ENCODE measurements around the gene HIPK2.

Gene HIPK2

DNA sequence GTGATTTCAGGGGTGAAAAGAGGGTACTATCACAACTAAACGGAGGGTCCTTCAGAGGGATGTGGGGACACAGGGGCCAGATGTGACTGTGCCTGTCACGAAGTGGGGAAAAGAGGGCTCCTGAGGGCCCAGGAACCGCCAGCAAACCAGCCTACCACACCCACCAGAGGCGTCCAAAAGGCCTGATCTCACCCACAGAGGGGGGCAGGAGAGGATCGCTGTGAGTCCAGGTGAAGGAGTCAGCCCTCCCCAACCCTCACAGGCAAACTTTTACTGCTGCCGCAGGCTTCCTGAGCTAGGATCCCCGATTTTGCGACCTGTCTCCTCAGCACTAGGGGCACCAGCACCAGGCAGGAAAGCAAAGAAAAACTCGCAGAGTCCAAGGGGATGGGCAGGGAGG is 64.7 kb downstream of the HIPK2 start:
- no peak for DNase-seq

DNA sequence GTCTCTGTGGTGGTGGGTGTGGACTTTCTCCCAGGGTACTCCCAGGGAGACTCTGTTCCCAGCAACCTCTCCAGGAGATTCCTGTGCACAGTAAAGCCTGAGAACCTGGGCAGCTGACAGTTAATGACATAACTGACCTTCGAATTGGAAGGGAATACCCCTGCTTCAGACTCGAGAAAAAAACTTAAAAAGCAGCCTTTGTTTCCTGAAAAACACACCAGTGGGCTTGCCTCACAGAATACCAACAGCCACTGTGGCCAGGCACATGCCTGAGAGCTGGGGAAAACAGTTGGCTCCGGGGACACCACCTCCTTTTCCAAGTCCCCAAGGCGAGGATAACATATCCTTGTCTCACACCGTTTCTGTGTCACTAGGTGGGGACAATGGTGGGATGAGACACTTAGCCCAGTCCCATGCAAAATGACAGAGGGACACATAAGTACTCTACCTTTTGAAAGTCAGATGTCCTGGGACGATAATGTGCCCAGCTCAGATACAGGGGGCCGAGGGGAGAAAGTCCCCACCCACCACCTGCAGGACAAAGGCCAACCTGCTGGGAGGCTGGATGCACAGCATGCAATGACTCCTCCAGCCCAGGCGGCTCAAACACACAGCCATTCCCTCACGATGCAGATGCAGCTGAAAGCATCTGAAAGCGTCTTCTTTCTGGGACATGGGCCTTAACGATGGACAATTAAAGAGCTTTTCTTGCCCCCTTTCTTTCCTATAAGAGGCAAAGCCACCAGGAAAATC is 65.6 kb downstream of the HIPK2 start:
- no peak for DNase-seq

DNA sequence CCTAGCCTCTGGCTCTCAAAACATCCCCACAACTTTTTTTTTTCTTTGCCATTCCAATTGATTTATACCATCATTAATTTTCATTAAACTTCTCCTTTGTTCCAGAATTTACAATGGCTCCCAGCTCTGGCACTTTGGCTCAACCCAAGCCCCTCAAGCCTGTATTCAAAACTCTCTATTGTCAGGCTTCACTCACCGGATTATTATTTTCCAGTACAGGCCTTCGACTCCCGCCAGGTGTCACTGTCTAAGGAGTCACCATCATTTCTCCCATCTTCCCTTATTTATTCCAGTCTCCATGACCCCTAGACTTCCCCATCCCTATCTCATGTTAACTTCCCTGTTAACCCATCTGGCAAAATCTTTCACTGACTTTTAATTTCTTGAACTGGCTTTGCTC is 67.8 kb downstream of the HIPK2 start:
- DNase-seq = no peak

DNA sequence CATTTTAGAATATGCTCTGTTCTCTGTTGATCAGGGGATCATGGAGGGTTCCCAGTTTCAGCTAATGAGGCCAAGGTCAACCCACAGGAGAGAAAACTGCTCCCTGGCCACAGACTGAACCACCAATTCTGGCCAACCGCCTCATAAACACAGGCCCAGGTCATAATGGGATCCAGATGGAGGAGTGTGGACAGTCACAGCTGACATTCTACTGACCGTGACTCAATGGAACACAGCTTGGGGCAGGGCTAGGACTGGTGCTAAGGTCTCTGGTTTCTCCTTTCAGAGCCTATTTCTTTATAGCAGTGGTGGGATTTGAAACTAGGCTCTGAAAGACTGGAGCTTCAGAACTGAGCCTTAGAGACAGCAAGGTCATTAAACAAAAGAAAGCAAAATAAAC is 68.3 kb downstream of the HIPK2 start:
- no peak for DNase-seq

DNA sequence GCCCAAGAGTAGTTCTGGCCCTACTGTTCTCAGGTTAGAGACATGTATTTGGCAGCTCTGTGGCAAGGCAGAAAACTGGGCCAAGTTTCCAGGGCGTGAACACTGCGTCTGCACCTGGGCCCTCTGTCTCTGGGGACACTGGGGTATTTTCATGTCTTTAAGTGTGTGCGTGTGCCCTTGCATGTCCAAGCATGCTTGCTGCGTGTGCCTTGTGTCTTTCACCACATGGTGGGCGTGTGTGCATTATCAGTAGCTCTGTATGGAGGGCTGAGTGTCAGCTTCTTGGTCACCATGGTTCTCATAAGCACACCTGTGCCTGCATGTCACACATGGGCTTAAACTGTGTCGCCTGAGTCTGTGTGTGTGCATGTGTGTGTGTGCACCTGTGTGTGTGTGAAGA is 69.3 kb downstream of the HIPK2 start:
- DNase-seq = no peak

DNA sequence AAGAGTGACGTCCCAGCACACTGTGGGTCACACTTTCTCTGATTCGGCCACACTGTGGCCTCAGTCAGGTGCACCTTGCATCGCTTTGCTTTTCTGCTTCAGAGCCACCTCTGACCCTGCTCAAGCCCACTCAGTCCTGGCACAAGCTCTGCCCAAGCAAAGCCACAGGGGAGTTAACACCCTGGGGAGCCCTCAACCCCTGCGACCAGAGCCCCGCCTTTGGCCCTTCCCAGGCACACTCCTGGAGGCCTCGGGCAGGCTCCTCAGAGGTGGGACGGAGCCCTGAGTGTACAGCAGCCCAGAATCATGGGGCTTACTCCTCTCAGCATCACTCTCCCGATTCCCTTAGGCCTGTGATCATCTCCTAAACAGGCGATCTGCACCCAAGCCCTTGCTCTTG is 71.0 kb downstream of the HIPK2 start:
- DNase-seq = no peak

DNA sequence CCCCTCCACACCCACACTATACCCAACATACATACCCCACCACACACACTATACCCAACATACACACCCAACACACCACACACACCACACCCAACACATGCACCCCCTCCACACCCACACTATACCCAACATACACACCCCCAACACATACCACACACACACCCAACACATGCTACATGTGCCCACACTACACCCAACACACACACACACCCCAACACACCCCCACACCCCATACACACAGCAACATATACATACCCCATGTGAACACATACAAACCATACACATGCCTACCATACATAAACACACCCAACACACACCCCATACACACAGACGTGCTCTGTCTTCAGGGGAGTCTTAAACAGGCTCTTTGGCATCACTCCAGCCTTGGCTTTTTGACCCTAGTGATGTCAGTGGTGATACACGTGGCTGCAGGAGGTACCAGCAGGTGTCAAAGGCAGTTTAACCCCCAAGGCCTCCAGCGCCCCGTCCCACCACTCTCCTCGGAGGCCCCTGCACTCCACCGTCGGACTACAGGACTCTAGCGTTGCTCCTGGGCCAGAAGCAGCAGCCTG is 73.4 kb downstream of the HIPK2 start:
- no peak for DNase-seq

DNA sequence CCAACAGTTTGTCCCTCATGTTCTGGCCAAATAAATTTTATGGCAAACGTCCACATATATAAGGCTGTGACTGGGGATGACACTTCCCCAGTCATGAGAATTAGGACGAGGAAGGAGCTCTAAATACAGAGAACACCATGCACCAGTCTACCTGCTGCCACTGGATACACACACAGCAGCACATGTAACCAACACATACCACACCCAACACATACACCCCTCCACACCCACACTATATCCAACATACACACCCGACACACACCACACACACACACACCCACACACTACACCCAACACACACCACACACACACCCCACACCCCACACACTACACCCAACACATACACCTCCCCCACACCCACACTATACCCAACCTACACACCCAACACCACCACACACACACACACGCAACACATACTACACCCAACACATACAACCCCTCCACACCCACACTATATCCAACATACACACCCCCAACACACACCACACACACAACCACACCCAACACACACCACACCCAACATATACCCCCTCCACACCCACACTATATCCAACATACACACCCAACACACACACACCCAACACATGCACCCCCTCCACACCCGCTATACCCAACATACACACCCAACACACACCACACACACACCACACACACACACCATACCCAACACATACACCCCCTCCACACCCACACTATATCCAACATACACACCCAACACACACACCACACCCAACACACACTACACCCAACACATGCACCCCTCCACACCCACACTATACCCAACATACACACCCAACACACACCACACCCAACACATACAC is 74.1 kb downstream of the HIPK2 start:
- DNase-seq = no peak

DNA sequence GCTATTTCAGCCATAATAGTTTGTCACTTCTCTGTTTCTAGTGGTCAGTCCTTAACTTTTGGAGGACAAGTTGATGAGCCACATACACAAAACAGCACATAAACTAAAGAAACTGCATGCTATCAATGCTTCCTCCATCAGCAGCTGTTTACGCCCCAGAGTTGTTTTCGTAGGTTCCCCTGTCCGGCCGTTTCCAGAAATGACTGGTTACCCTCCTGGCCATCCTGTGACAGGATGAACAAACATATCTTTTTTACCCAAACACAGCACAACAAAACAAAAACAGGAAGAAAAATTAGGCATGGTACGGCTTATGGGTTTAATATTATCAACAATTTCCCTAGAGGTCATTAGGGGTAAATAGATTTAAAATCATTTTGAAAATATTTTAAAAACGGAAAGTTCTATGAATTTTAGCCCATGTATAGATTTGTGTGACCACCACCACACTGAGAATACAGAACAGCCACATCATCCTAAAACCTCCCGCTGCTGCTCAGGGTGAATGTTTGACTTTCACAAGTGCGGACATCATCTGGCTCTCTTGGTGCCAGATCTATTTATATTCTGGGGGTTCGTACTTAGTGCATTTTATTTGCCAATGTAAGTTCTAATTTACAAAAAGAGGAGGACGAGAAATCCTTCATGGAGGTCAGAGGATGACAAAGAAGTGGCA is 74.8 kb downstream of the HIPK2 start:
- DNase-seq = no peak

DNA sequence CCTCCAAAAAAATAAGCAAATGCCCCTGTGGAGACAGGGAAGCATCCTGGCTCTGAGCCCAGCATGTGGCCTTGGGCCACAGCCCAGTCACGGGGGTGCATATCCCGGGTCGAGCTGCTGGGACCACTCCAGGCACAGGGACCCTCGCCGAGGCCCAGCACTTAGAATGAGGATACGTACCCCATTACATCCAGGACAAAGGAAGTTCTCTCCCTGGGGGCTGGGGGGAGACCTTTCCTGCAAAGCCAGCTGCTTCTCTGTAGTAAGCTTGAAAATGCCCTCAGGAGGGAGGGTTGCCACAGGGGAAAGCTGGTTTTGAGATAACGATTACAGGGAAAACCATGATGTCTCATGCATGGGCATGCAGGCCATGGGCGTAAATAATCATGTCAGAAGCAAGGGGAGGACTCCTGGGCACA is 75.5 kb downstream of the HIPK2 start:
- no peak for DNase-seq

DNA sequence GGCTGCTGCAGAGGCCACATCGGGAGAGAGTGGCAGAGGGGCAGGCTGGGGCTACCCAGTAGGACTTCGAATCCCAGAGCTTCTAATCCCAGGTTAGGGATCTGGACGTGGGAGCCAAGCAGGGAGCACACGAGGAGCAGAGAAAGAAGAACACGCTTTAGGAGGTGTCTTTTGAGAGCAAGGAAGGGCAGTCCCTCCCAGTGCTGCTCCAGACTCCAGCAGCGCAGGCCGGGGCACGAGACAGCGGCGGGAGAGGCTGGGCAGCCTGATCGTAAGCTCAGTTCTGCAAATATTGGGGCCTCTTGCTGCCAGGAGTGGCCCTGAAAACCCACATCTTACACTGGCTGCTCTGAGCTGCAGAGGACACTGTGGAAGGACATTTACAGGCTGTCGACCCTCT is 75.9 kb downstream of the HIPK2 start:
- DNase-seq = no peak

DNA sequence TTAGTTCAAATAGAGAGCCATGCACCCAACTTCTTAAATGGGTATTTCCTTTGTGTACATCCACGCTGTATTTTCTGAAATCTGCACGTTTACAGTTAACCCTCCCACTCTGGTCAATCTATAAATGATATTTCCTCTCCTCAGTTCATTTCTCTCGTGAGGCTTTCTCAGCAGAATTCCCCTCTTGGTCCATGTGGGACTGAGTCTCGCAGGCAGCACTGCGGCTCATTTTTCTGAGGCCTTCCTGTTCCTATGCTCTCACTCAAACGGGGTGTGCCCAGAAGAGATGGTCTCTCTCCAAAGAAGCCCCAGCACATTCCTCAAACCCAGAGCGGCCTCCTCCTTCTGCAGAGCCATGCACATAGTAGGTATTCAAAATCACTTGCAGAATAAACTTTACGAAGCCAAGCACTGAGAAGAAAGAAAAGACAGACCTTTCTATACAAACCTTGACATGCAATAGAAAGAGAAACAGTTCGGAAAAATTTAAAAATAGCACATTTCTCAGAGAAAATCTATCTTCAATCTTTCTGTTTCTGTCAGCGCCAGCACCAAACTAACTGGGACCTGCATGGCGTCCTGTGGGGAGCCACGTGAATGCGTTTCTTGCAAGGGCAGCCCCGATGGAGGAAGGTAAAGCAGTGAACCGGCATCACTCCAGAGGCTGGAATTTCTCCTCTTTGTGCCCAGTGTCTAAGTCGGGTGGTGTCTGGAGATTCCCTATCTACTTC is 77.1 kb downstream of the HIPK2 start:
- no peak for DNase-seq

DNA sequence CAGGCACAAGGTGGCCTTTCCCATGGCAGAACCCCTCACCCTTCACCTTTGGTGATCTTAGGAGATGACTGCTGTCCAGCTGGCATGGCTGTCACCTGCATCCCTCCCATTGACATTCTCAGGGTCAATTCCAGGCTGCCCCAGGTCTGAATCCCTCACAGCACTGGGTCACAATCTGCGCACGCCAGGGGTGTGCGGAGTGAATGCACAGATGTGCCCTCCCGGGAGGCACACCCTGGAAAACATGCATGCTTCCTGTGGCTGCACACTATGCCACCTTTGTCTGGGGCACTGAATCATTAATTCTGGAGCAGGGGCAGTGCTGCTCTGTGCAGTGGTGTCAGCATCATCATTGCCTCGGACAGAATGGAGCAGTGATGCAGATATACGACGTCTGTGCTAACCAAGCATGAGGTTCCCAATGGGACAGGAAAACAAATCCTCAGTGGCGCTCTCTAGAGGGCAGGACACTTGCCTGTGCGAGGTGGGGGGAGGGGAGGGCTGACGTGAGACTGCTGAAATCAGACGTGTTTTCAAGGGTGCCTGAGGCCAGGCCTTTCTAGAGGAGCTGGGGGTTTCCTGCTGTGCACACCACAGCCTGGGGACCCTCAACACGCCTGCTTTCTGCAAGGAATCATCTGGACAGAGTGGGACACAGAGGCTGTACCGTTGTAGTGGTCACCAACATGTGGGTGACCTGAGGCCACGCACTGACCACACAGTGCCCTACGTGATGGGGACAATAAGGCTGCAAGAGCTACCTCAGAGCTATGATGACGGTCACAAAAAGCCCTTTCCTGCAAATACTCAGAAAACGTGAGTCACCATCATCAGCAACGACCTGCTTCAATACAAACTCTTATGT is 77.9 kb downstream of the HIPK2 start:
- no peak for DNase-seq

DNA sequence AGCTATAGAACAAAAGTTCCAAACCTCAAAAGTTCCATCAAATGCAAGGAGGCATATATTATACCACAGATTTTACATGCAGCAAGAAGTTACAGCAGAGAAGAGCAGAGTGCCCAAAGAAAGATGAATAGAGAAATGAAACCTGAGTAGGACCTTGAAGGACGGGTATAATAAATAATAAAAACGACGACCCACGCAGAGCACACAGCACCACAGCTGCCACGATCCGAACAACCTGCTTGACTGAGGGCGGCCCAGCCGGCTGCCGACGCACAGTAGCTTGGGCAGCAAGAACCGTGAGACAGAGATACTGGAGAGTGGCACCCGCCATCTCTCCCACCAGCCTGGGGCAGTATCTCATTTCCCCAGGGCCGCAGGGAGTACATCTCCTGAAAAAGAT is 79.0 kb downstream of the HIPK2 start:
- DNase-seq = no peak

DNA sequence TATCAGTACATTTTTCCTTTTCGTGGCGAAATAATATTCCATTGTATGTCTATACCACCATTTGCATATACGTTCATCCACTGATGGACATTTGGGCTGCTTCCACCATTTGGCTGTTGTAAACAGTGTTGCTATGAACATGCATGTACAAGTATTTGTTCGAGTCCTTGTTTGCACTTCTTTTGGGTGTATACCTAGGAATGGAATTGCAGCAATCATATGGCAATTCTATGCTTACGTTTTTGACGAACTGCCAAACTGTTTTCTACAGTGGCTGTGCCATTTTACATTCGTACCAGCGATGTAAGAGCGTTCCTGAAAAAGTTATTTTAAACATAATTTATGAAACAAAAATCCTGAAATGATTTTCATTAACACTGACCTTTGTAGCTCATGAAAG is 79.5 kb downstream of the HIPK2 start:
- DNase-seq = no peak

DNA sequence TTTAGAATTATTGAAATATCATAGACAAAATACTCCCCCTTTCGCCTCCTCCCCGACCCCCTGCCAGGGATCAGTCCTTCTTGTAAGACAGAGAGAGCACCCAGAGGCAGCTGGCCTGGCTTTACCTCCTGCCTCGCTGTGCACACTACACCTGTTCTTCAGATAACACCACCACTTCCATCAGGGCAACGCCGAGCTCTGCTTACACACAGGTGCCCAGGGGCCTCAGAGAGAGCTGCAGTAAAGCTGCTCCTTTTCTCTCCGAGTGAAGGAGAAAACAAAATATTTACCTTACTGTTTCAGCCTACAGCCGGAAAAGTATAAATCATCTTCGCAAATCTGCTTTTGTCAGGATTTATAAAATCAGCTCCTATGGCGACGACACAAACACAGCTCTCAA is 80.7 kb downstream of the HIPK2 start:
- DNase-seq = no peak

DNA sequence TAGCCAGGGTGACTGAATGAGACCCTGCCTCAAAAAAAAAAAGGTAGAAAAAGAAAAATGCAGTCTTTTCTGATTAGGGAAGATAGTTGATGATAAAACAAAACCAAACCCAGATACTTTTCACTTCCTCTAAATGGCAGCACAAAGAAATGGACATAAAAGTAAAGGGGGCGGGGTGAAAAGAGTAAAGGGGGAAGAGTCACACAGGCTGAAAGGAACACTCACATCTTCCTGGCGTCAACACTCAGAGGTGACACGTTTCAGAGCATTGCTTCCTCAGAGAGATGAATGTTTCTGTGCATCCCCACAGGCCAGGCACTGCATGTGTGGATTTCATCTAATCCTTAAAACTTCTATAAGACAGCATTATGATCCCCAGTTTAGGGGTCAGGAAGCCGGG is 81.2 kb downstream of the HIPK2 start:
- DNase-seq = no peak

DNA sequence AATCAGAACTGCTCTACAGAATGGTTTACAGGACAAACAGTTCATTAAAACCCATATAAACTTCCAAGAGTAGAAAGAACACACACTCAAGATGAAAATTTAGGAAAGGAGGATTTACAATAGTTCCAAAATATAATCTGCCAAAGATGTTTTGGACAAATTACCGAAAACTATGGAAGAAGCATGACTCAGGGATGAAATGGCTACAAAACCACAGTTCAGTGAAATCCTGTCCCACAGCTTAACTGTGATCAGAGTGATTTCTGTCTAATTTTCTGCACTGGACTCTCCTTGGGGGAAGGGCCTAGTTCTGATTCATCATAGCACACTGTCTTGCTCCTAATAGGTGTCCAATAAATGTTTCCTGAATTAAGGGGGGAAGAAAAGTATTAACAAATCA is 82.2 kb downstream of the HIPK2 start:
- no peak for DNase-seq

DNA sequence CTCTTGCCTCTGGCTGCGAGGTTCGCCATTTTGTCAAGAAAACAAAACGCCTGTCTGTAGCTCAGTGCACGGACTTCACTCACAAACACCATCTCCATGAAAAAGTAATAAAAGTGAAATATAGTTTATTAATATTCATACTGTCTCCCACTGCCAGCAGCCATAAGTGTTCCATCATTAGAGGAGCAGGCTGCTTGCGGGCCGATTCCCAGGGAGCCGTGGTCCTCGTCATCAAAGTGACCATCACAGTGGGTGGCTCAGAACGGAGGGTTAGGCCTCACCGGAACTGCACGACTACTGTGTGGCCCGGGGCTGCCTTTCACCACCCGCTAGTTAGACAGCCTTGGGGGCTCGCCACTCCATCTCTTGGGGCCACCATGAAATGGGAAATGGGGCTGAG is 82.7 kb downstream of the HIPK2 start:
- no peak for DNase-seq

DNA sequence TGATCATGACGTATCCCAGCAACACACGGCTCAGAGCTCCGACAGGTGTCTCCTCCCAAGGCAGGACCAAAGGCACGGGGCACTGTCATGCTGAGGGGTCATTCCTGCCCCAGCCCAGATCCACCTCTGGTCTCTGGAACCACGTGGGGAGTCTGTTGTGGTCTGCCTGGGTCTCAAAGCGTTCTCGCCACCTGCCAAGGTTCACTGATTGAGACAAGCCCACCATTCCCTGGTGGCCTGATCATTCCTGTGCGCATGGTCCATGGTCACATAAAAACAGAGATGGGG is 83.5 kb downstream of the HIPK2 start:
- DNase-seq = no peak

DNA sequence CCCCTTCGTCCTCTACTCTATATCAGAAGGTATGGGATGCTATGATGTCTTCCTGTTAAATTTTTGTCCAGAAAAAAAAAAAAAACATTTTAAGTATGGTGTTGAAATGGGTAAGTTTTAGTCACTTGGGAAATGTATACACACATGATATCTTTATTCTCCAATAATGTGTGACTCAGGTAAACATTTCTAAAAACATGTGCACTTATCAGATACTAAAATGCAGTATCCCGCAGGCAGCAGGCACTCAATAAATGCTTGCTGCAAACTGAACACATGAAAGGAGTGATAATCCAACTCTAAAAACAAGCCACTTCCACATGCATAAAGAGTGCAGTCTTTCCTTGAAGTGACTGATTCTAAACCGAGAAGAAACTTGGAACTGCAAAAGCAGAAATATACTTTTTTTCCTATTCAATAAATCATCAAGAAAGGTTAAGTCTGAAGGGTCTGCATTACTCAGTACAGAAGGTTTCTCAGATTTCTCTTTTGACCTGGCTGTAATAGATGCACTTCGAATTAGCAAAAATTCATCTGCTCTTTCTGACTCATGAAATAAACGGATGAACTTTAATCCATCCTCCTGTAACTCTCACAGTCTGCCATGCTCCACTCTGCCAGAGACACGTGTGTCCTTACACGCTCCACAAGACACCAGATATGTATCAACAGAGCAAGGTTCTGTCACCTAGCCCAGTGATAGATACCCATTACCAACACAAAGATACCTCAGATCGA is 84.0 kb downstream of the HIPK2 start:
- DNase-seq = no peak
